ENCODE measurements around the gene INSM1. TPM values are rescaled to one million over a fixed set of nuclear protein-coding genes. Genes with fewer than 3 reads are reported as not detected.

INSM1 gene, protein sequence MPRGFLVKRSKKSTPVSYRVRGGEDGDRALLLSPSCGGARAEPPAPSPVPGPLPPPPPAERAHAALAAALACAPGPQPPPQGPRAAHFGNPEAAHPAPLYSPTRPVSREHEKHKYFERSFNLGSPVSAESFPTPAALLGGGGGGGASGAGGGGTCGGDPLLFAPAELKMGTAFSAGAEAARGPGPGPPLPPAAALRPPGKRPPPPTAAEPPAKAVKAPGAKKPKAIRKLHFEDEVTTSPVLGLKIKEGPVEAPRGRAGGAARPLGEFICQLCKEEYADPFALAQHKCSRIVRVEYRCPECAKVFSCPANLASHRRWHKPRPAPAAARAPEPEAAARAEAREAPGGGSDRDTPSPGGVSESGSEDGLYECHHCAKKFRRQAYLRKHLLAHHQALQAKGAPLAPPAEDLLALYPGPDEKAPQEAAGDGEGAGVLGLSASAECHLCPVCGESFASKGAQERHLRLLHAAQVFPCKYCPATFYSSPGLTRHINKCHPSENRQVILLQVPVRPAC
- total RNA-seq: not detected

DNA sequence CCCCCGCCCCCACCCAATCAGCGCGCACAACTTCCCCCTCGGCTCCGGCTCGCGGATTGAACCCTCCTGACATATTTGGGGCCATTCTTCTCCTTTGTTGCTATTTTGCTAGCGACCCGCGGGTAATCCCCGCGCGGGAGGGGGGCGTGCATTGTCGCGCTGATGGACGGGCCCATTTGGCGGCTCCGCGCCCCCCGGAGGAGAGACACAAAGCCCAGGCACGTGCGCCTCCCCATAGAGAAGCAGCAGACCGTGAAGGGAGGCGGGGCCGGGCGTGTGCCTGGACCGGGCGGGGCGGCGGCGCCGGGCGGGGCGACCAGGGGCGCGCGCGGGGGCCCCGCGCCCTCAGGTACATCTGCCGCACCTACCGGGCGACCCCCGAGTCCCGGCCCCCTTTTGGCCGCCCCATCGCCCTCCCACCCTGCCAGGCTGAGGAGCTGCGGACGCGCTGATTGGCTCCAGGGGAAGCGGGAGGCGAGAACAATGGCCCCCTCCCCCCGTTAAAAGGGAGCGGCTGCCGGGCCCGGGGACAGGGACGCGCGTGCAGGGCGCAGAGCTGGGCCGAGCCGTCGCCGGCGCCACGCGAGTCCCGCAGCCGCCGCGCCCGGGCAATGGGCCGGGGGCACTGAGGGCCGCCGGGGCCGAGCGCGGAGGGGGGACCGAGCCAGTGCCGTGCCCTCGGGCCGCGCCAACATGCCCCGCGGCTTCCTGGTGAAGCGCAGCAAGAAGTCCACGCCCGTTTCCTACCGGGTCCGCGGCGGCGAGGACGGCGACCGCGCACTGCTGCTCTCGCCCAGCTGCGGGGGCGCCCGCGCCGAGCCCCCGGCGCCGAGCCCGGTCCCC is at the start of gene INSM1:
Gene INSM1 (plus strand): TSS at position 530 of the 843 bp plus-strand sequence. CDS start 164 bp downstream, at position 694.
- Histone ChIP-seq H3K4me1 (peaks cover 43% of the 10 kb centered on the region), H3K27me3 (peaks cover 26% of the 10 kb centered on the region)

DNA sequence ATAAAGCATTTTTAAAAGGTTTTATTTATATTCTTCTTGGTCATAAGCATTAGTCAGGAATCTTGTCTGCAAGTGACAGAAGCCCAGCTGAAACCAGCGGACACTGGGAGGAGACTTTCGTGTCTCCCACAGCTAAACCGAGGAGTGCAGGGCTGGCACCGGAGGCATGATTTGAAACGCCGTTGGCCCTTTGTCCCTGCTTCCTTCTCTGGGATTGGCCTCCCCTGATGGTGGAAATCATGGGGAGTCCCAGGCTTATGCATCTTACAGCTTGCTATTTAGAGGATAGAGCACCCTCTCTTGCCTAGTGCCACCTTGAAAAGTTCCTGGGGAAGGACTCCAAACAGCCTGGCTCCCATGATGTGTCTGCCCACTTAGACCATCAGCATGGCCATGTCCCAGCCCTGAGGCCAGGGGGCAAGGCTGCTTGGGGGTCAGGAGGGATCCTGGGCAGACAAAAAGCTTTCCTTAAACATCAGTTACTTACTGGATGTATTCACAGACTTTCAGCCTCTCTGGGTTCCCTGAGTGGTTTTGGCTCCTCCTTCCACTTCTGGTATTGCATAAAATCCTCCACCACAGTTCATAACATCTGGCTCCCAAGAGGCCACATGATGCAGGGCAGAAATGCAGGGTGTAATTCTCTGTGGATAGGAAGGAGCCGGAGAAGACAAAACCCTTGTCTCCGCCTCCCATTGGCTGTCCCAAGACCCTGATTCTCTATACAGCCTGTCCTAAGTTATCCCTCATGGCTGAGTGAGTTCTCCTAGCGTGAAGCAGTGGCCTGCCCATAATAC is 49.3 kb upstream of the INSM1 start:
- H3K4me3 ChIP-seq: no peak overlapping the region
- DNase-seq (ENCODE audit: extremely low spot score in 2 of 2): peak in 1 of 2 donors; percentile 70
- no peak overlapping the region for H3K27ac ChIP-seq
- no peaks in the 10 kb centered on the region for H3K36me3 ChIP-seq
- H3K27me3 ChIP-seq: no peaks in the 10 kb centered on the region
- intact Hi-C loops (cut with DNase I): no loop called here
- no peaks in the 10 kb centered on the region for H3K9me3 ChIP-seq
- H3K4me1 ChIP-seq: no peaks in the 10 kb centered on the region
- no peak for TF ChIP-seq POLR2AphosphoS5 (IDR thresholded peaks at IDR 0.05; ENCODE audit: insufficient read depth in 1 of 2, low read depth in 1 of 2)

More for the DNA sequence above, at the start of gene INSM1:
- peak within 1 kb of the TSS; percentile 11 to 38 for H3K4me3 ChIP-seq
- no peaks in the 10 kb centered on the region for H3K36me3 ChIP-seq
- H3K9me3 ChIP-seq: no peaks in the 10 kb centered on the region
- no peak within 1 kb of the TSS for H3K27ac ChIP-seq
- DNase-seq (ENCODE audit: extremely low spot score in 2 of 2): no peak
- intact Hi-C loops (cut with DNase I): no loop called here
- TF ChIP-seq, protein P1, sequence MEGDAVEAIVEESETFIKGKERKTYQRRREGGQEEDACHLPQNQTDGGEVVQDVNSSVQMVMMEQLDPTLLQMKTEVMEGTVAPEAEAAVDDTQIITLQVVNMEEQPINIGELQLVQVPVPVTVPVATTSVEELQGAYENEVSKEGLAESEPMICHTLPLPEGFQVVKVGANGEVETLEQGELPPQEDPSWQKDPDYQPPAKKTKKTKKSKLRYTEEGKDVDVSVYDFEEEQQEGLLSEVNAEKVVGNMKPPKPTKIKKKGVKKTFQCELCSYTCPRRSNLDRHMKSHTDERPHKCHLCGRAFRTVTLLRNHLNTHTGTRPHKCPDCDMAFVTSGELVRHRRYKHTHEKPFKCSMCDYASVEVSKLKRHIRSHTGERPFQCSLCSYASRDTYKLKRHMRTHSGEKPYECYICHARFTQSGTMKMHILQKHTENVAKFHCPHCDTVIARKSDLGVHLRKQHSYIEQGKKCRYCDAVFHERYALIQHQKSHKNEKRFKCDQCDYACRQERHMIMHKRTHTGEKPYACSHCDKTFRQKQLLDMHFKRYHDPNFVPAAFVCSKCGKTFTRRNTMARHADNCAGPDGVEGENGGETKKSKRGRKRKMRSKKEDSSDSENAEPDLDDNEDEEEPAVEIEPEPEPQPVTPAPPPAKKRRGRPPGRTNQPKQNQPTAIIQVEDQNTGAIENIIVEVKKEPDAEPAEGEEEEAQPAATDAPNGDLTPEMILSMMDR (IDR thresholded peaks at IDR 0.05): no peak
- TF ChIP-seq POLR2AphosphoS5 (IDR thresholded peaks at IDR 0.05; ENCODE audit: insufficient read depth in 1 of 2, low read depth in 1 of 2): no peak
- TF ChIP-seq POLR2A (IDR thresholded peaks at IDR 0.05): no peak

DNA sequence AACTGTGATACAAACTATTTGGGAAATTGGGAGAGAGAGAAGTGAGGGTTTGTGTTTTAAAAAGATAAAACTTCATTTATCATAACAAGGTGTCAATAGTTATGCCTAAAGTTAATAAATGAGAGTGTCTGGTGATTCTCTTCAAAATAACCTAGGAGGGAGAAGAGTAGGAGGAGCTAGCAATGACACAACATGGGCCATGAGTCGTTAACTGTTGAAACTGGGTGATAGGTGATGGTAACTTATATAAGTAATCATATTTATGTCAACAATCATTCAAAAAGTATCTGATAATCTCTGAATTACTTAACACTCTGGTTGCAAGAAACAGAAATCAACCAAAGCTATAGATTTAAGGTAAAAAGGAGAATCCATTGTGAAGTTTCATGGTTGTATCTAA is 46.8 kb upstream of the INSM1 start:
- no peaks in the 10 kb centered on the region for H3K36me3 ChIP-seq
- no peaks in the 10 kb centered on the region for H3K27me3 ChIP-seq
- H3K9me3 ChIP-seq: no peaks in the 10 kb centered on the region
- H3K4me1 ChIP-seq: no peaks in the 10 kb centered on the region
- H3K4me3 ChIP-seq: no peak overlapping the region
- H3K27ac ChIP-seq: no peak overlapping the region
- TF ChIP-seq POLR2AphosphoS5 (IDR thresholded peaks at IDR 0.05; ENCODE audit: insufficient read depth in 1 of 2, low read depth in 1 of 2) (no peak), POLR2A (IDR thresholded peaks at IDR 0.05) (no peak)
- TF ChIP-seq, protein P1 (IDR thresholded peaks at IDR 0.05): no peak
- DNase-seq (ENCODE audit: extremely low spot score in 2 of 2): no peak
- intact Hi-C loops (cut with DNase I): no loop called here

DNA sequence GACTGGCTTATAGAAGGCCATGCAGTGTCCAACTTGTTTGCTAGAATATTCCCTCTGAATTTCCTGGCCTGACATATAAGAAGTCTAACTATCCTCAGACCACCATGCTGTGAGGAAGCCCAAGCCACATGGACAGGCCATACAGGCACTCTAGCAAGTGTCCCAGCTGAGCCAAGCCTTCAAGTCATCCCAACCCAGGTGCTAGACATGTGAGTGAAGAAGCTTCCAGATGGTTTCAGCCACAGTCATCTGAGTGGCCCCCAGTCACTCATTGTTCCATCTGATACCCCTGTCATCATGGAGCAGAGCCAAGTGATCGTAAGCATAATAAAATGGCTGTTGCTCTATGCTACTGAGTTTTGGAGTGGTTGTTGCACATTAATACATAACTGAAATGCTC is 46.0 kb upstream of the INSM1 start:
- no peaks in the 10 kb centered on the region for H3K9me3 ChIP-seq
- H3K27me3 ChIP-seq: no peaks in the 10 kb centered on the region
- H3K27ac ChIP-seq: no peak overlapping the region
- H3K36me3 ChIP-seq: no peaks in the 10 kb centered on the region
- no peak overlapping the region for H3K4me3 ChIP-seq
- intact Hi-C loops (cut with DNase I): no loop called here
- no peak for TF ChIP-seq POLR2AphosphoS5 (IDR thresholded peaks at IDR 0.05; ENCODE audit: insufficient read depth in 1 of 2, low read depth in 1 of 2)
- TF ChIP-seq, protein P1 (IDR thresholded peaks at IDR 0.05): no peak
- no peak for TF ChIP-seq POLR2A (IDR thresholded peaks at IDR 0.05)
- H3K4me1 ChIP-seq: no peaks in the 10 kb centered on the region
- DNase-seq (ENCODE audit: extremely low spot score in 2 of 2): peak in 1 of 2 donors; percentile 70

DNA sequence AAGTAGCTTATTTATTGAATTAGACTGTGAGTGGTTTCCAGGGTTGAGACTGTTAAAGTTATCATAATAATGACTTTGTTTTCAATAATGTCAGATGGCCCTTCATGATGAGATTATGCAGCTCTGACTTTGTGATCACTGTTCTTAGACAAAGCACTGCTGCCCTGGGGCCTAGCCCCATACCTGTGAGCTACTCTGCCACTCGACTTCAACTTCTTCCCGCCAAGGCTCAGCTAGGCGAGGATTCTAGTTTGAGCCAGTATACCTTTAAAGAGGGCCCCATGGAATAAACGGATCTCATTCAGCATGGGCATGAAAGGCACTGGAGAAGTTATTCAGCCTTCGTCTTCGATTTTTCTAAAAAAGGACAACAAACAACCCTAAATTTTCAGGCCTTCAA is 45.0 kb upstream of the INSM1 start:
- DNase-seq (ENCODE audit: extremely low spot score in 2 of 2): peak in 1 of 2 donors; percentile 20
- Histone ChIP-seq H3K9me3 (no peaks in the 10 kb centered on the region), H3K27me3 (no peaks in the 10 kb centered on the region), H3K27ac (no peak overlapping the region), H3K36me3 (no peaks in the 10 kb centered on the region), H3K4me3 (no peak overlapping the region), H3K4me1 (no peaks in the 10 kb centered on the region)
- TF ChIP-seq, protein P1 (IDR thresholded peaks at IDR 0.05): no peak
- TF ChIP-seq POLR2A (IDR thresholded peaks at IDR 0.05) (no peak), POLR2AphosphoS5 (IDR thresholded peaks at IDR 0.05; ENCODE audit: insufficient read depth in 1 of 2, low read depth in 1 of 2) (no peak)
- intact Hi-C loops (cut with DNase I): no loop called here

Measured in vagina (tissue), 2 donors.